Epidermal melanocyte (primary cell): ENCODE data around the gene SEPTIN8.

Source experiments
- DNase-seq: peaks from one replicate; pipeline ENCODE4 v3.0.0; 2011; ENCODE audit warnings: low spot score; ENCODE audit not compliant: insufficient read length

Gene SEPTIN8

GRCh38 chr5:132750471-132751230 lies 26.4 kb downstream of the SEPTIN8 start:
- no peak for DNase-seq

GRCh38 chr5:132749506-132749905 lies 27.5 kb downstream of the SEPTIN8 start:
- no peak for DNase-seq

GRCh38 chr5:132748522-132749000 lies 28.5 kb downstream of the SEPTIN8 start:
- DNase-seq = no peak

GRCh38 chr5:132747616-132748440 lies 29.2 kb downstream of the SEPTIN8 start:
- no peak for DNase-seq

DNA sequence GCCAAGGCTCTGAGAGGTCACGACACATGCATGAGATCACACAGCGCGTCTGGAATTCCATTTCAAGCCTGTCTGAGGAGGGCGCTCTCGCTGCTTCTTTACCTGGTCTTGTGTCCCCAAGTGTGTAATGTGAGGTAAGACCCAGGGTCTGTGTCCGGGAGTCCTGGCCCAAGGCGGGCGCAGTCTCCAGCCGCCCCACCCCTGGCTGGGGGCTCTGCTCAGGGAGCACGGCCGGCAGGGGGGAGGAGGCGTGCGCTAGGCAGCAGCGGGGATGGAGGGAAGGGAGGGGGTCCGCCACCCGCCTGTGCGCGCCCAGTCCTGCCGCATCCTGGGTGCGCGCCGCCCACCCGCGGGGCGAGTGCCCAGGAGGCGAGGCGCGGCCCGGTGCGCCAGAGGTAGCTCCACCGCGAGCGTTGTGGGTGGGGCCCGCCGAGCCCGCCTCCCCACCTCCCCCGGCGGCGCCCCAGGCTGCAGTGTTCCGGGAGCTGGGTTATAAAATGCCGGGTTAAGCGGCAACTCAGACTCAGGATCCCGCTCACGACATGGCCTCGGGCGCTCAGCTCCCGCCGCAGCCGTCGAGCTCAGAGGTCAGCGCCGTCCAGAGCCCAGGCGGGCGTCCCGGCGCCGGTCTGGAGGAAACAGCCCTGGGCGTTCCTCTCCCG lies 30.0 kb downstream of the SEPTIN8 start, which contains the start of gene CCNI2:
Gene CCNI2 (plus strand): TSS at position 473 of the 662 bp plus-strand sequence. CDS start 70 bp downstream, at position 543.
- no peak for DNase-seq

DNA sequence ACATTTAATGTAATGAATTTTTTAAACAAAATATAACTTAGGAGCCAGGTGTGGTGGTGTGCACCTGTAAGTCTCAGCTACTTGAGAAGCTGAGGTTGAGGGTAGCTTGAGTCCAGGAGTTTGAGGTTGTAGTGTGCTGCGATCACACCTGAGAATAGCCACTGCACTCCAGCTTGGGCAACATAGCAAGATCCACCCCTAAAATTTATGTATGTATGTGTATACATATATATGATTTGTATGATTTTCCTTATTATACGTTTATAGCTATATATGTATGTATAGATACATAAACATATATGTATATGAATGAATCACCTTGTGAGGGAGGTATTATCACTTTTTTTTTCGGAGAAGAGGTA lies 30.5 kb downstream of the SEPTIN8 start:
- DNase-seq = no peak

DNA sequence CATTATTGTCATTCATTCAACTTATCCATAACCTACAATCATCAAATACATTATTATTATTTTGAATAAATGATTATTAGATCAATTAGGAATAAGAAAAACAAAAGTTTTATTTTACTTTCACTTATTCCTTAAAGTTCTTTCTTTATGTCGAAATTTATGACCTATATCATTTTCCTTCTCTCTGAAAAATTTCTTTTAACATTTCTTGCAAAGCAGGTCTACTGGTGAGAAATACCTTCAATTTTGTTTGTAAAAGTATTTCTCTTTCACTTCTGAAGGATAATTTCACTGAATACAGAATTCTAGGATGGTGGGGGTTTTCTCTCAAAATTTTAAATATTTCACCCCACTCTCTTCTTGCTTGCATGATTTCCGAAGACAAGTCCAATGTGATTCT lies 32.4 kb downstream of the SEPTIN8 start:
- DNase-seq = no peak

DNA sequence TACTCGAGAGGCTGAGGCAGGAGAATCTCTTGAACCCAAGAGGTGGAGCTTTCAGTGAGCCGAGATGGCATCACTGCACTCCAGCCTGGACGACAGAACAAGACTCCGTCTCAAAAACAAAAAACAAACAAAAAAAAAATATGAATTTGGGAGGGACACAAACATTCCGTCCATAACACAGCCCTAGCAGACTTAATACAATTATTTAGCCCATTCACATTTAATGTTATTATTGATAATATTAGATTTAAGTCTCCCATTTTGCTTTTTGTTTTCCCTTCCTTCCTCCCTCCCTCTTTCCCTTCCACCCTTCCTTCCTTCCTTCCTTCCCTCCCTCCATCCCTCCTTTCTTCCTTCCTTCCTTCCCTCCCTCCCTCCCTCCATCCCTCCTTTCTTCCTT lies 34.4 kb downstream of the SEPTIN8 start:
- no peak for DNase-seq

DNA sequence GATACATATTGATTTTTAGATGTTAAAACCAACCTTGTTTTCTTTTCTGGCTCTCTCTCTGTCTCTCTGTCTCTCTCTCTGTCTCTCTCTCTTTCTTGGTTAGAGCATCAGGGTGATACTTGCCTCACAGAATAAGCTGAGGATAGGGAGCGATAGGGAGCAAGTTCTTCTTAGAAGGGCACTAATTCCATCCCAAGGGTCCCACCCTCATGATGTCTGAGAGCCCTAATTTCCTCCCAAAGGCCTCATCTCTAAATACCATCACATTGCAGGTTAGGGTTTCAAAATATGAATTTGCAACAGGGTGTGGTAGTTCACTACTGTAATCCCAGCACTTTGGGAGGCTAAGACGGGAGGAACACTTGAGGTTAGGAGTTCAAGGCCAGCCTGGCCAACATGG lies 34.9 kb downstream of the SEPTIN8 start:
- no peak for DNase-seq

DNA sequence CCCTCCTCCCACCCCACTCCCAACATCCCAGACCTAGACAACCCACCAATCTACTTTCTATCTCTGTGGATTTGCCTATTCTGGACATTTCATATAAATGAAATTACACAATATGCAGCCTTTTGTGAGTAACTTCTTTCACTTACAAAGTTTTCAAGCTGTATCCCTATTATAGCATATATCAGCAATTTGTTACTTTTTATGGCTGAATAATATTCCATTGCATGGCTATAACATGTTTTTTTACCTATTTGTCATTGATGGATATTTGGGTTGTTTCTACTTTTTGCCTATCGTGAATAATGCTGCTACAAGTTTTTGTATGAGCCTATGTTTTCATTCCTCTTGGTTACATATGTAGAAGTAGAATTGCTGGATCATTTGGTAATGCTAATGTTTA lies 37.8 kb downstream of the SEPTIN8 start:
- no peak for DNase-seq

GRCh38 chr5:132737982-132738681 lies 38.9 kb downstream of the SEPTIN8 start:
- DNase-seq = no peak

DNA sequence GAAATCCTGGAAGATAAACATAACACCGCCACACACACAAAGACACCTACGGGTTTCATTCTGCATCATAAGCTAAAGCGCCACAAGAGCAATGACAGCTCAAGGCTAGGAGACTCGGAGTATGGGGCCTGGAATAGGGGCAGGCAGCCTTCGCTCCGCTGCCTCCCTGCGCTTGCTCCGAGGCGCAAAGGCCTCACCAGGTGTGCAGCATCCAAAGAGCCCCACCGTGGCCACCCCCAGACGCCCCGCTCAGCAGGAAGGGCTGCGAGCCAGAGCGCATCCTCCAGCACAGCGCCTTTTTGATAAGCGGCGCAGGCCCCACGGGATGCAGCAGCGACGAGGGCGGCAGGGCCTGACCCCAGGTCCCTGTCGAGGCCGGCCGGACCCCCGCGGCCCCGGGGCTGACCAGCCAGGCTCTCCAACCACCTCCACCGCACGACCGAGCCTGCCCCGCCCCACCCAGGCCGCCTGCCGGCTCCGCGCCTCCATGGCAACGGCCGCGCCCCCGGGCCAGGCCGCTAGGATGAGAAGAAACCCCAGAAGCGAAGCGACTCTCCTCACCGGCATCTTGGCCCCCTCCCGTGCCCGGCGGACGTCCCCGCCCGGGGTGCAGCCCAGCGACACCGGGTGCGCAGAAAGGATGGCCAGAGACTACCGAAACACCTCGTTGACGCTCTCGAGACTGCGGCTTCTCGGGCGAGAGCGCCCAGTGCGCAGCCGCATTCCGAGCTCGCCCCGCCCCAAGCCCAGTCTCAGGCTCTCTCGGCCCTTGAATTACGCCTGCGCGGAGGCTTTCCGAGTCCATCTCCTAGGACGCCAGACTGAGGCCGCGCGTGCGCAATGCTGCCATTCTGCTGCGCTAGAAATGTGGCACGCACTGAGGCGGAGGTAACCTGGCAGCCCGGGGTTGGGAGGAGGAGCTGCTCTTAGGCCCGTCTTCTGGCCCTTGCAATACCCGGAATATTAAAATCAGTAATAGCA lies 39.9 kb downstream of the SEPTIN8 start, which contains the start of gene KIF3A:
Gene KIF3A (minus strand): TSS at position 694 of the 981 bp plus-strand sequence. CDS start 127 bp downstream, at position 567.
- peak; percentile 99 for DNase-seq

DNA sequence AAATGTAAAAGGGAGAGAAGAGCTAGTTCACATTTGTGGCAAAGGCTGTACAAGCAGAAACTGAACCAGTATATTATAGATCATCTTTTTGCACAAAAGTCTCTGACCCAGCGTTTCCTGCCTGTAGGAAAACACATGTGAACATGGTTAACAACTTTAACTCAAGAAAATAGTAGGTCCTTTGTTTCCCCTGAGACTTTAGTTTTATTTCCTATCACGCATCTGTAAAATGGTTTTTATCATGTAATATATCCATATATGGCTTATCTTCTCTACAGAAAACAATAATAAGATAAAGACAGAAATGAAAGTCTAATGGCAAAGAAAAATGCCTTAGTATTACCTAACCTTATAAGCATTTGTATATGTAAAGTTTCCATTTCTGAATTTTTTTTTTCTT lies 42.4 kb downstream of the SEPTIN8 start:
- no peak for DNase-seq

DNA sequence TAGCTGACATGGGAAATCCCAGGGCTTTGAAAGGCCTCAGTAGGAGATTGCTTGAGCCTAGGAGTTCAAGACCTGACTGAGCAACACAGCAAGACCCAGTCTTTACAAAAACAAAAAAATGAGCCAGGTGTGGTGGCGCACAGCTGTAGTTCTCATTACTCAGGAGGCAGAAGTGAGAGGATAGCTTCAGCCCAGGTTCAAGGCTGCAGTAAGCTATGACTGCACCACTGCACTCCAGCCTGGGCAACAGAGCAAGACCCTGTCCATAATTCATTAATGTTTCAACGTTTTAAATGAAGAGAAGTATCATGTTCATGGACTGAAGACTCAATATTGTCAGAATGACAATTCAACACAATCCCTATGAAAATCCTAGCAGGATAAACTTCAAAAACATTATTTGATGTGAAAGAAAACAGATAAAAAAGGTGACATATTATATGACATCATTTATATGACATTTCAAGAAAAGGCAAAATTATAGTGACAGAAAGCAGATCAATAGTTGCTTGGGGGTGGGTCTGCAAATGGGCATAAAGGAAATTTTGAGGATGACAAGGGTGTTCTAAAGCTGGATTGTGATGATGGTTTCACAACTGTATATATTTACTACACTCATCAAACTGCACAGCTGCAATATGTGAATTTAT lies 43.4 kb downstream of the SEPTIN8 start:
- no peak for DNase-seq

DNA sequence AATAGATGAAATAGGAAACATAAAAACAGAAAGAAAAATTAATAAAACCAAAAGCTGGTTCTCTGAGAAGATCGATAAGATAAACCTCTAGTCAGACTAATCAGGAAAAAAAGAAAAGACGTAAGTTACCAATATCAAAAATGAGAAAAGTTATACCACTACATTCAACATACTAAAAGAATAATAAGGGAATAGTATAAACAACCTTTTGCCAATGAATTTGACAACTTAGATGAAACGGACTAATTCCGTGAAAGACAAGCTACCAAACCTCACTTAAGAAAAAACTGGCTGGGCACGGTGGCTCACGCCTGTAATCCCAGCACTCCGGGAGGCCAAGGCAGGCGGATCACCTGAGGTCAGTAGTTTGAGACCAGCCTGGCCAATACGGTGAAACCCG lies 47.1 kb downstream of the SEPTIN8 start:
- no peak for DNase-seq

- DNase-seq = no peak
Observed at GRCh38 chr5:132725745-132726144, 51.3 kb downstream of the SEPTIN8 start.

- DNase-seq = no peak
Observed at GRCh38 chr5:132718544-132719312, 58.3 kb downstream of the SEPTIN8 start.

DNA sequence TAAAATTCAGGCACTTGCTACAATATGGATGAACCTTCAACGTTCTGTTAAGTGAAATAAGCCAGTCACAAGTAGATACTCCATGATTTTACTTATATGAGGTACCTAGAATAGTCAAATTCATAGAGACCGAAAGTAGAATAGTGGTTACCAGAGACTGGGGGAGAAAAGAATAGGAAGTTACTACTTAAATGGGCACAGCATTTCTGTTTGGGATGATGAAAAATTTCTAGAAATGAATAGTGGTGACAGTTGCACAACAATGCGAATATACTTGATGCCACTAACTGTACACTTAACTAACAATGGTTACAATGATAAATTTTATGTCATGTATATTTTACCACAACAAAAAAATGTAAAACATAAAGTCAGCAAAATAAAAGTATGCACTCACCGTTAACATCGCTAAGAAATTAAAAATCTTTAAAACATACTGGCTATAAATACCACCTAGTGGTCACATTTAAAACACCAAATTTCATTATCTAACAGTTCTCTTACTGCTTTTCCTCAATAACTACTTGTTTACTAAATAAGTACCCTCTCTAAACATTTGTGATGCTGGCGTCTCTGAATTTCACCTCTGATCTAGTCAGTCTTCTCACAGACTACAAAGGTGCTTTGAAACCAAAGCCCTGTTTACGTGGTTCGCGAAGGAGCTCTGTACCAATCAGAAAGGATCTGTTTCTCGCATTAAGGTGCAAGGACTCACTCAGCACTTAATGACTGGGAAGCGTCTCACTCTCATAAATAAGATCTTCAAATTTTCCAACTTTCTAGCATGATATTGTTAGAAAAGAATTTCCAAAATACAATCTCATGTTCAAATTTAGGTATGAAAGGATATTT lies 62.4 kb downstream of the SEPTIN8 start:
- DNase-seq = no peak
